ENCODE results near the gene IL10RB. TPM values are rescaled to one million over a fixed set of nuclear protein-coding genes. Genes with fewer than 3 reads are reported as not detected.

The IL10RB gene
- total and polyA plus RNA-seq, 2 of the 13 experiments (the other 11 are each of a cell fraction or from before 2014, with no cell fraction given) = 17.4 to 18.2 TPM

DNA sequence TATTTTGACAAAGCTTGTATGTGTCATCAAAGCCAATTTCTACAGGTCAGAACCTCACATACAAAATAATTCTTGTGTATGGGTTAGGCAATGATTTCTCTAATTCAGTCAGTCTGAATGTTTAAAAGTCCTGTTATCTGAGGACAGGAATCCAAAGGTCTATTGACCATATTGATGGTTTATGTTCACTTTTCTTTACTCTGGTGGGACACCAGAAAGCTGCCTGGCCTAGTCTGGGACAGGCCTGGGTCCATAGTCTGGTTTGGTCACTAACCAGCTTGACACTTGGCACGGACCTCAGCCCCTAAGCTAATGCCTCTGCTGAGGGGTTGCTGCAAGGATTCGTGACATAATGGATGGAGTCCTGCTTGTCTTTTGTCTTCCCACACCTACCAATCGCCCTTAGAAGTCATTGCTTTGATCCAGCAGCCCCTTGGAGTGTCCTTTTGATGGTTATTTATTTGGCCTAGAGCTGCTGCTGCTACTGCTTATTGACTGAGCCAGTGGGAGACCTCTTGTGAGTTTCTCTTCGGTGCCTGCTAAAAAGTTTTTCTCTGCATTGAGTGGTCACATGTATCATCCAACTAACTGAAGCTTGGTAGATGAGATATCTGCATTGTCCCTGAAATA is 20.8 kb upstream of the IL10RB start (continued):
- TF ChIP-seq, protein P1, sequence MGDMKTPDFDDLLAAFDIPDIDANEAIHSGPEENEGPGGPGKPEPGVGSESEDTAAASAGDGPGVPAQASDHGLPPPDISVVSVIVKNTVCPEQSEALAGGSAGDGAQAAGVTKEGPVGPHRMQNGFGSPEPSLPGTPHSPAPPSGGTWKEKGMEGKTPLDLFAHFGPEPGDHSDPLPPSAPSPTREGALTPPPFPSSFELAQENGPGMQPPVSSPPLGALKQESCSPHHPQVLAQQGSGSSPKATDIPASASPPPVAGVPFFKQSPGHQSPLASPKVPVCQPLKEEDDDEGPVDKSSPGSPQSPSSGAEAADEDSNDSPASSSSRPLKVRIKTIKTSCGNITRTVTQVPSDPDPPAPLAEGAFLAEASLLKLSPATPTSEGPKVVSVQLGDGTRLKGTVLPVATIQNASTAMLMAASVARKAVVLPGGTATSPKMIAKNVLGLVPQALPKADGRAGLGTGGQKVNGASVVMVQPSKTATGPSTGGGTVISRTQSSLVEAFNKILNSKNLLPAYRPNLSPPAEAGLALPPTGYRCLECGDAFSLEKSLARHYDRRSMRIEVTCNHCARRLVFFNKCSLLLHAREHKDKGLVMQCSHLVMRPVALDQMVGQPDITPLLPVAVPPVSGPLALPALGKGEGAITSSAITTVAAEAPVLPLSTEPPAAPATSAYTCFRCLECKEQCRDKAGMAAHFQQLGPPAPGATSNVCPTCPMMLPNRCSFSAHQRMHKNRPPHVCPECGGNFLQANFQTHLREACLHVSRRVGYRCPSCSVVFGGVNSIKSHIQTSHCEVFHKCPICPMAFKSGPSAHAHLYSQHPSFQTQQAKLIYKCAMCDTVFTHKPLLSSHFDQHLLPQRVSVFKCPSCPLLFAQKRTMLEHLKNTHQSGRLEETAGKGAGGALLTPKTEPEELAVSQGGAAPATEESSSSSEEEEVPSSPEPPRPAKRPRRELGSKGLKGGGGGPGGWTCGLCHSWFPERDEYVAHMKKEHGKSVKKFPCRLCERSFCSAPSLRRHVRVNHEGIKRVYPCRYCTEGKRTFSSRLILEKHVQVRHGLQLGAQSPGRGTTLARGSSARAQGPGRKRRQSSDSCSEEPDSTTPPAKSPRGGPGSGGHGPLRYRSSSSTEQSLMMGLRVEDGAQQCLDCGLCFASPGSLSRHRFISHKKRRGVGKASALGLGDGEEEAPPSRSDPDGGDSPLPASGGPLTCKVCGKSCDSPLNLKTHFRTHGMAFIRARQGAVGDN (CRISPR knock-in tag; IDR thresholded peaks at IDR 0.05) = peak; percentile 26; the same call in 1 of the 2 replicates
- TF ChIP-seq ZBTB20 (CRISPR knock-in tag; IDR thresholded peaks at IDR 0.05; ENCODE audit: borderline replicate concordance, low read depth) = peak; percentile 62; the same call in 1 of the 2 replicates
- no peak for TF ChIP-seq PRDM4 (CRISPR knock-in tag; IDR thresholded peaks at IDR 0.05; ENCODE audit: borderline replicate concordance)
- no peak for TF ChIP-seq SCMH1 (CRISPR knock-in tag; IDR thresholded peaks at IDR 0.05; ENCODE audit: borderline replicate concordance)
- peak; percentile 87 for TF ChIP-seq PAXIP1 (CRISPR knock-in tag; conservative IDR thresholded peaks at IDR 0.05)
- TF ChIP-seq, protein P2, sequence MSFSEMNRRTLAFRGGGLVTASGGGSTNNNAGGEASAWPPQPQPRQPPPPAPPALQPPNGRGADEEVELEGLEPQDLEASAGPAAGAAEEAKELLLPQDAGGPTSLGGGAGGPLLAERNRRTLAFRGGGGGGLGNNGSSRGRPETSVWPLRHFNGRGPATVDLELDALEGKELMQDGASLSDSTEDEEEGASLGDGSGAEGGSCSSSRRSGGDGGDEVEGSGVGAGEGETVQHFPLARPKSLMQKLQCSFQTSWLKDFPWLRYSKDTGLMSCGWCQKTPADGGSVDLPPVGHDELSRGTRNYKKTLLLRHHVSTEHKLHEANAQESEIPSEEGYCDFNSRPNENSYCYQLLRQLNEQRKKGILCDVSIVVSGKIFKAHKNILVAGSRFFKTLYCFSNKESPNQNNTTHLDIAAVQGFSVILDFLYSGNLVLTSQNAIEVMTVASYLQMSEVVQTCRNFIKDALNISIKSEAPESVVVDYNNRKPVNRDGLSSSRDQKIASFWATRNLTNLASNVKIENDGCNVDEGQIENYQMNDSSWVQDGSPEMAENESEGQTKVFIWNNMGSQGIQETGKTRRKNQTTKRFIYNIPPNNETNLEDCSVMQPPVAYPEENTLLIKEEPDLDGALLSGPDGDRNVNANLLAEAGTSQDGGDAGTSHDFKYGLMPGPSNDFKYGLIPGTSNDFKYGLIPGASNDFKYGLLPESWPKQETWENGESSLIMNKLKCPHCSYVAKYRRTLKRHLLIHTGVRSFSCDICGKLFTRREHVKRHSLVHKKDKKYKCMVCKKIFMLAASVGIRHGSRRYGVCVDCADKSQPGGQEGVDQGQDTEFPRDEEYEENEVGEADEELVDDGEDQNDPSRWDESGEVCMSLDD (CRISPR knock-in tag; IDR thresholded peaks at IDR 0.05; ENCODE audit: borderline replicate concordance) = no peak
- peak; percentile 19; the same call in 1 of the 2 replicates for TF ChIP-seq POGZ (CRISPR knock-in tag; IDR thresholded peaks at IDR 0.05)
- TF ChIP-seq, protein P3, sequence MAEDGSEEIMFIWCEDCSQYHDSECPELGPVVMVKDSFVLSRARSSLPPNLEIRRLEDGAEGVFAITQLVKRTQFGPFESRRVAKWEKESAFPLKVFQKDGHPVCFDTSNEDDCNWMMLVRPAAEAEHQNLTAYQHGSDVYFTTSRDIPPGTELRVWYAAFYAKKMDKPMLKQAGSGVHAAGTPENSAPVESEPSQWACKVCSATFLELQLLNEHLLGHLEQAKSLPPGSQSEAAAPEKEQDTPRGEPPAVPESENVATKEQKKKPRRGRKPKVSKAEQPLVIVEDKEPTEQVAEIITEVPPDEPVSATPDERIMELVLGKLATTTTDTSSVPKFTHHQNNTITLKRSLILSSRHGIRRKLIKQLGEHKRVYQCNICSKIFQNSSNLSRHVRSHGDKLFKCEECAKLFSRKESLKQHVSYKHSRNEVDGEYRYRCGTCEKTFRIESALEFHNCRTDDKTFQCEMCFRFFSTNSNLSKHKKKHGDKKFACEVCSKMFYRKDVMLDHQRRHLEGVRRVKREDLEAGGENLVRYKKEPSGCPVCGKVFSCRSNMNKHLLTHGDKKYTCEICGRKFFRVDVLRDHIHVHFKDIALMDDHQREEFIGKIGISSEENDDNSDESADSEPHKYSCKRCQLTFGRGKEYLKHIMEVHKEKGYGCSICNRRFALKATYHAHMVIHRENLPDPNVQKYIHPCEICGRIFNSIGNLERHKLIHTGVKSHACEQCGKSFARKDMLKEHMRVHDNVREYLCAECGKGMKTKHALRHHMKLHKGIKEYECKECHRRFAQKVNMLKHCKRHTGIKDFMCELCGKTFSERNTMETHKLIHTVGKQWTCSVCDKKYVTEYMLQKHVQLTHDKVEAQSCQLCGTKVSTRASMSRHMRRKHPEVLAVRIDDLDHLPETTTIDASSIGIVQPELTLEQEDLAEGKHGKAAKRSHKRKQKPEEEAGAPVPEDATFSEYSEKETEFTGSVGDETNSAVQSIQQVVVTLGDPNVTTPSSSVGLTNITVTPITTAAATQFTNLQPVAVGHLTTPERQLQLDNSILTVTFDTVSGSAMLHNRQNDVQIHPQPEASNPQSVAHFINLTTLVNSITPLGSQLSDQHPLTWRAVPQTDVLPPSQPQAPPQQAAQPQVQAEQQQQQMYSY (CRISPR knock-in tag; IDR thresholded peaks at IDR 0.05) = no peak
- no peak for TF ChIP-seq ZNF761 (CRISPR knock-in tag; conservative IDR thresholded peaks at IDR 0.05)
- TF ChIP-seq ZNF225 (CRISPR knock-in tag; IDR thresholded peaks at IDR 0.05) = no peak
